Measurements from ENCODE around the gene PCSK2. TPM values are rescaled to one million over a fixed set of nuclear protein-coding genes. Genes with fewer than 3 reads are reported as not detected.

PCSK2 gene
- total RNA-seq, 1 experiment from 2014 or later = not detected

- H3K36me3 Mint-ChIP-seq (ENCODE audit: insufficient read depth, unreplicated experiment) = no peaks in the 10 kb centered on the region
- no peak for DNase-seq
- CTCF ChIA-PET = no interaction called here
- Histone ChIP-seq H3K9me3 (no peaks in the 10 kb centered on the region), H3K4me3 (ENCODE audit: low read depth, low read length) (no peak overlapping the region), H3K4me1 (no peaks in the 10 kb centered on the region), H3K27me3 (replicated peaks; ENCODE audit: control insufficient read depth, insufficient read depth, low read length) (no peaks in the 10 kb centered on the region), H3K36me3 (ENCODE audit: control insufficient read depth, insufficient read depth, low read length) (no peaks in the 10 kb centered on the region)
- TF ChIP-seq CTCF (IDR thresholded peaks at IDR 0.05; ENCODE audit: insufficient read depth in 1 of 2, low read depth in 1 of 2, low read length in 1 of 2, severe bottlenecking in 1 of 2, unreplicated experiment in 1 of 2) = no peak
- H3K27me3 Mint-ChIP-seq (ENCODE audit: insufficient read depth, unreplicated experiment) = peaks cover 20% of the 10 kb centered on the region
- BruUV-seq (replicated peaks) = no TSS peak
- intact Hi-C loops (cut with micrococcal nuclease; ENCODE audit: unreplicated experiment) = no loop called here
- H3K9me3 Mint-ChIP-seq (ENCODE audit: unreplicated experiment) = no peaks in the 10 kb centered on the region
- no peaks in the 10 kb centered on the region for H3K4me1 Mint-ChIP-seq (ENCODE audit: low read depth, unreplicated experiment)
- no peak overlapping the region for H3K27ac Mint-ChIP-seq (ENCODE audit: unreplicated experiment)
- POLR2A ChIA-PET = no interaction called here
- no peak overlapping the region for H3K4me3 Mint-ChIP-seq (ENCODE audit: unreplicated experiment)
Observed at GRCh38 chr20:17374086-17374485, 147.2 kb downstream of the PCSK2 start.

- no peaks in the 10 kb centered on the region for H3K4me1 Mint-ChIP-seq (ENCODE audit: low read depth, unreplicated experiment)
- no peak for DNase-seq
- no peaks in the 10 kb centered on the region for H3K4me1 ChIP-seq
- intact Hi-C loops (cut with micrococcal nuclease; ENCODE audit: unreplicated experiment) = no loop called here
- H3K27me3 ChIP-seq (replicated peaks; ENCODE audit: control insufficient read depth, insufficient read depth, low read length) = no peaks in the 10 kb centered on the region
- peaks cover 15% of the 10 kb centered on the region for H3K27me3 Mint-ChIP-seq (ENCODE audit: insufficient read depth, unreplicated experiment)
- TF ChIP-seq CTCF (IDR thresholded peaks at IDR 0.05; ENCODE audit: insufficient read depth in 1 of 2, low read depth in 1 of 2, low read length in 1 of 2, severe bottlenecking in 1 of 2, unreplicated experiment in 1 of 2) = no peak
- no peaks in the 10 kb centered on the region for H3K36me3 ChIP-seq (ENCODE audit: control insufficient read depth, insufficient read depth, low read length)
- POLR2A ChIA-PET = no interaction called here
- no peak overlapping the region for H3K4me3 ChIP-seq (ENCODE audit: low read depth, low read length)
- no peak overlapping the region for H3K4me3 Mint-ChIP-seq (ENCODE audit: unreplicated experiment)
- peaks cover 5% of the 10 kb centered on the region for H3K36me3 Mint-ChIP-seq (ENCODE audit: insufficient read depth, unreplicated experiment)
- no peaks in the 10 kb centered on the region for H3K9me3 Mint-ChIP-seq (ENCODE audit: unreplicated experiment)
- H3K9me3 ChIP-seq = no peaks in the 10 kb centered on the region
- no peak overlapping the region for H3K27ac Mint-ChIP-seq (ENCODE audit: unreplicated experiment)
- no TSS peak for BruUV-seq (replicated peaks)
- CTCF ChIA-PET = no interaction called here
Observed at GRCh38 chr20:17376031-17376430, 149.2 kb downstream of the PCSK2 start.

- peaks cover 5% of the 10 kb centered on the region for H3K36me3 Mint-ChIP-seq (ENCODE audit: insufficient read depth, unreplicated experiment)
Observed at GRCh38 chr20:17377231-17377630, 150.4 kb downstream of the PCSK2 start.

More at GRCh38 chr20:17377231-17377630, 150.4 kb downstream of the PCSK2 start:
- no peaks in the 10 kb centered on the region for H3K9me3 ChIP-seq
- no peaks in the 10 kb centered on the region for H3K4me1 ChIP-seq
- ChIA-PET POLR2A (no interaction called here), CTCF (no interaction called here)
- BruUV-seq (replicated peaks) = no TSS peak
- no peak overlapping the region for H3K27ac Mint-ChIP-seq (ENCODE audit: unreplicated experiment)
- no peak overlapping the region for H3K4me3 ChIP-seq (ENCODE audit: low read depth, low read length)
- no peak for DNase-seq
- intact Hi-C loops (cut with micrococcal nuclease; ENCODE audit: unreplicated experiment) = no loop called here
- no peaks in the 10 kb centered on the region for H3K36me3 ChIP-seq (ENCODE audit: control insufficient read depth, insufficient read depth, low read length)
- H3K27me3 Mint-ChIP-seq (ENCODE audit: insufficient read depth, unreplicated experiment) = peaks cover 17% of the 10 kb centered on the region
- no peaks in the 10 kb centered on the region for H3K4me1 Mint-ChIP-seq (ENCODE audit: low read depth, unreplicated experiment)
- no peaks in the 10 kb centered on the region for H3K9me3 Mint-ChIP-seq (ENCODE audit: unreplicated experiment)
- no peak for TF ChIP-seq CTCF (IDR thresholded peaks at IDR 0.05; ENCODE audit: insufficient read depth in 1 of 2, low read depth in 1 of 2, low read length in 1 of 2, severe bottlenecking in 1 of 2, unreplicated experiment in 1 of 2)
- no peak overlapping the region for H3K4me3 Mint-ChIP-seq (ENCODE audit: unreplicated experiment)
- H3K27me3 ChIP-seq (replicated peaks; ENCODE audit: control insufficient read depth, insufficient read depth, low read length) = no peaks in the 10 kb centered on the region
